ENCODE measurements around the gene ATP2B1. TPM values are rescaled to one million over a fixed set of nuclear protein-coding genes. Genes with fewer than 3 reads are reported as not detected.

The ATP2B1 gene
- total RNA-seq, 1 donor = 56.8 TPM

DNA sequence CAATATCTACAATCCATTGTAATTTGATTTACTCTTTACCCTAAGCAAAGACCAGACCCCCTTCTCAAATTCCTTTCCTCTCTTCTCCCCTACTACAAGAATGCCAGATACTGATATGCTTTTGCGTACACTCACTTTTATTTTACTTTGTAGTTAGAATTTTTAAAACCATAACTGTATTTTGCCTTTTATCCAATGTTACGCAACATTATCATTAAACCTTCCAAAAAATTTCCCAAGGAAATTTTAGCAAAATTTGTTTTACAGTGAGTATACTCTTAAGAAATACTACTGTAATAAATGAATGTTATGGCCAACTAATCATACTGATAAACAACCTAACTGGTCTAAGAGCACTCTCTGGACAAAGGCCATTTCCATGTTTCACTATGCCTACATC lies 22.3 kb downstream of the ATP2B1 start:
- DNase-seq (ENCODE audit: low read depth) = no peak
- TF ChIP-seq CTCF (IDR thresholded peaks at IDR 0.05; ENCODE audit: insufficient read depth, low read length) = no peak
- H3K4me3 ChIP-seq (ENCODE audit: low read depth, low read length) = no peak overlapping the region

DNA sequence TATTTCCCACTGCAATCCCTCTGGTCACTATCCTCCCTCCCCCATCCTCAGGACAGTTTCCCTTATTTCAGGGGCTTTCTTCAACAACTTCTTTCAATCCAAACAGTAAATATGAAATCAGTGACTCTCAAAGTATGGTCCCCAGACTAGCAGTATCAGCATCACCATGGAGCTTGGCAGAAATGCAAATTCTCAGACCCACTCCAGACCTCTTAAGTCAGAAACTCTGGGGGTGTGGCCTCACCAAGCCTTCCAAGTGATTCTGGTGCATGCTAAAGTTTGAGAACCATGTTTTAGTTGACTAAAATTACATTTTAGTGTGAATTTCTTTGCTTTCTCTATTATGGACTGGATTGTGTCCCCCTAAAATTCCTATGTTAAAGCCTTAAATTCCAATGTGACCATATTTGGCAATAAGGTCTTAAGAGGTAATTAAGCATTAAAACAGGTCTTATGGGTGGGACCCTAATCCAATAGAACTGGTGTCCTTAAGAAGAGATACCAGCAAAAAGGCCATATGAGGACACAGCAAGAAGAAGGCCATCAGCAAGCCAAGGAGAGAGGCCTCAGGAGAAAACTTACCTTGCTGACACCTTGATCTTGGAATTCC lies 23.2 kb downstream of the ATP2B1 start:
- H3K4me3 ChIP-seq (ENCODE audit: low read depth, low read length) = no peak overlapping the region
- no peak for TF ChIP-seq CTCF (IDR thresholded peaks at IDR 0.05; ENCODE audit: insufficient read depth, low read length)
- no peak for DNase-seq (ENCODE audit: low read depth)

DNA sequence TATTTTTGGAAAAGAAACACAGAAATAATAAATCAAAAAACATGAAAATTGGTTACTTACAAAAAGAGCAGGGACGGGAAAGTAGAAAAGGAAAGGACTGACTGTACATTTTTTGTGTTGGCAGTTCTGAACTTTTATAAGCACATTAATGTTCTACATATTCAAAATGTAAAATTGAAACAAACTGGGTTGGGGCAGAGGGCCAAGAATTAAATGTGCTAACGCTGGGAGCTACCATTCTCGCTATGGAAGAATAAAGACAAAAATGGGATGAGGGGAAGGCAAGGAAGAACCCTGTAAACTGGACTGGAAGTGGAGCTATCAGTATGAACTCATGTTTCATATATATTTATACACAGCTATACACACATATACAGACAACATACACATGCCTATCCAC lies 24.5 kb downstream of the ATP2B1 start:
- no peak for DNase-seq (ENCODE audit: low read depth)
- H3K4me3 ChIP-seq (ENCODE audit: low read depth, low read length) = no peak overlapping the region
- no peak for TF ChIP-seq CTCF (IDR thresholded peaks at IDR 0.05; ENCODE audit: insufficient read depth, low read length)

- DNase-seq (ENCODE audit: low read depth) = no peak
- H3K4me3 ChIP-seq (ENCODE audit: low read depth, low read length) = no peak overlapping the region
- TF ChIP-seq CTCF (IDR thresholded peaks at IDR 0.05; ENCODE audit: insufficient read depth, low read length) = no peak
Observed at GRCh38 chr12:89682284-89682683, 26.4 kb downstream of the ATP2B1 start.

- TF ChIP-seq CTCF (IDR thresholded peaks at IDR 0.05; ENCODE audit: insufficient read depth, low read length) = no peak
- no peak for DNase-seq (ENCODE audit: low read depth)
- no peak overlapping the region for H3K4me3 ChIP-seq (ENCODE audit: low read depth, low read length)
Observed at GRCh38 chr12:89680409-89680808, 28.2 kb downstream of the ATP2B1 start.

DNA sequence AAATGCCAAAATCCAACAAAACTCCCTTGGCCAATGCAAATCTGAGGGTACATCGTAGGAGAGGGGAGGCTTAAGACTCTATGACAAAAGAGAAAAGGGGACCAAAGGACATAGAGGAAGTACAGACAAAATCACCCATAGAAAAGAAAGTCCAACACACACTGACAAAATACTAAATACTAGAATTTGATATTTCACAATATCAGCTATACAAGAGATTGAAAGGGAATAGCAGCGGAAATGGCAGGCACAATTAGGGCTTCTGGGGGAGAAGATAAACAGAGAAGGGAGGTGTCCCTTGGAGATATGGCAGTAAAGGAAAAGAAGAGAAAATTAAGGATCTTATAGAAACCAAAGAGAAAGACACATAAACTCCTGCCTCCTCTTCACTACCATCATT lies 29.0 kb downstream of the ATP2B1 start:
- DNase-seq (ENCODE audit: low read depth) = no peak
- no peak for TF ChIP-seq CTCF (IDR thresholded peaks at IDR 0.05; ENCODE audit: insufficient read depth, low read length)
- no peak overlapping the region for H3K4me3 ChIP-seq (ENCODE audit: low read depth, low read length)

GRCh38 chr12:89678225-89678624 lies 30.4 kb downstream of the ATP2B1 start:
- TF ChIP-seq CTCF (IDR thresholded peaks at IDR 0.05; ENCODE audit: insufficient read depth, low read length) = no peak
- DNase-seq (ENCODE audit: low read depth) = no peak
- no peak overlapping the region for H3K4me3 ChIP-seq (ENCODE audit: low read depth, low read length)
